Hair follicle dermal papilla cell (primary cell): Measurements from ENCODE around the gene ACOT8. TPM values are rescaled to one million over a fixed set of nuclear protein-coding genes. Genes with fewer than 3 reads are reported as not detected.

Experiments
- total RNA-seq: library from RNA; depleted of rRNA; stranded (reverse); fragments of >200 nt; gene quantifications from 2 replicates; pipeline ENCODE4 v1.2.3, GENCODE V29; 2012

The ACOT8 gene
- total RNA-seq = 27.6 and 32.8 TPM in 2 replicates

DNA sequence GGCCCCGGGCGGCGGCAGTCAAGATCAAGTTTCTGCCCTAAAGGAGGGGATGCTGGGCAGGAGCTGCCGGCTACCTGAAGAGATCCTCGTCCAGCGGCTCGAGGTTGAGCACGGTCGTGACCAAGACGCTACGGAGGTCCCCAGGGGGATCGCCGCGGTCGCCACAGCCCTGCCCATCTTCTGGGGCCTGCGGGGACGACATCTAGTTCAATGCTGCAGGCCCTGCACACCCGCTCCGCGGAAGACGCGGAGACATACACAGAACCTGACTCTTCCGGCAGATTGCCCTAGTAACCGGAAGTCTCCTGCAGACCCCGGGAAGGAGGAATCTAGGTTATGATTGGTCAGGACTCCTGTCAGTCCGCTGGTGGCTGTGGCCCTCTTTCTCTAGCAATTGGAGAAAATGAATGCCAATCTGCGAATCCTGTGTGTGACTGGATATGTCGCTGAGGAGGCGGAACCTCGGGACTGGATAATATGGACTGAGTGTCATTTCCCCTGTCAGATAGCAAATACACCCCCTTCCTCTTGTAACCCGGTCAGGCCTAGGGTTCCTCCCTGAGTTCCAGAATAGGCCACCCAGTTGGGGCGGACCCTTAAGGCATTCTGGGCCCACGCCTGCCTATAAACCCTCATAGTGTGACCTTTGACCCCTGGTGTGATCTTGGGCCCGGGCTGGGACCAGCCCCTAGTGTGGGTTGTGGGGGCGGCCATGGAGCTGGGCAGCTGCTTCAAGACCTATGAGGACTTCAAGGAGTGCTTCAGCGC, at the start of gene ACOT8, which contains the start of gene ZSWIM3:
ACOT8 (minus strand) TSS at position 279 of the 768 bp plus-strand sequence; CDS start at position 202, 77 bp downstream.
ZSWIM3 (plus strand) TSS at position 501 of the 768 bp plus-strand sequence; CDS start at position 713, 212 bp downstream.

DNA sequence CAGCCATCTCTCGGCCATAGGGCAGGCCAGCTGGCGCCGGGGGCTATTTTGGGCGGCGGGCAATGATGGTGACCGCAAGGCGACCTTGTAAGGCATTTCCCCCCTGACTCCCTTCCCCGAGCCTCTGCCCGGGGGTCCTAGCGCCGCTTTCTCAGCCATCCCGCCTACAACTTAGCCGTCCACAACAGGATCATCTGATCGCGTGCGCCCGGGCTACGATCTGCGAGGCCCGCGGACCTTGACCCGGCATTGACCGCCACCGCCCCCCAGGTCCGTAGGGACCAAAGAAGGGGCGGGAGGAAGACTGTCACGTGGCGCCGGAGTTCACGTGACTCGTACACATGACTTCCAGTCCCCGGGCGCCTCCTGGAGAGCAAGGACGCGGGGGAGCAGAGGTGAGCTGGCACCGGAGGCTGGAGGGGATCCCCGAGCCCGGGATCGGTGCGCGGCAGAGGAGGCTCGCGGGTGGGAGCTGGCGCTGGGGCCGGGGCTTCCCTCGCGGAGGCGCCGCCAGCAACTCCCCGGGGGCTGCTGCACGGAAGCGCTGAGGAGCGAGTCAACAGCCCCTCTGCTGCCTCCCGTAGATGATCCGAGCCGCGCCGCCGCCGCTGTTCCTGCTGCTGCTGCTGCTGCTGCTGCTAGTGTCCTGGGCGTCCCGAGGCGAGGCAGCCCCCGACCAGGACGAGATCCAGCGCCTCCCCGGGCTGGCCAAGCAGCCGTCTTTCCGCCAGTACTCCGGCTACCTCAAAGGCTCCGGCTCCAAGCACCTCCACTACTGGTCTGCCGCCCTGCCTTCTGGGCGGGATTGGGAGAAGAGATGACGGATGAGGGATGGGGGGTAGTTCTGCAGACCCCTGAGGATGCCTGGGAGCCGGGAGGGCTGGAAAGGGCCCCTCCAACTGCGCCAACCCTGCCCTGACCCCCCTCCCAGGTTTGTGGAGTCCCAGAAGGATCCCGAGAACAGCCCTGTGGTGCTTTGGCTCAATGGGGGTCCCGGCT, 34.1 kb upstream of the ACOT8 start, which contains the start of the genes CTSA and NEURL2:
CTSA (plus strand) TSS at position 351 of the 999 bp plus-strand sequence; CDS start at position 585, 234 bp downstream.
NEURL2 (minus strand) TSS at position 224 of the 999 bp plus-strand sequence; CDS start at position 7, 217 bp downstream.

DNA sequence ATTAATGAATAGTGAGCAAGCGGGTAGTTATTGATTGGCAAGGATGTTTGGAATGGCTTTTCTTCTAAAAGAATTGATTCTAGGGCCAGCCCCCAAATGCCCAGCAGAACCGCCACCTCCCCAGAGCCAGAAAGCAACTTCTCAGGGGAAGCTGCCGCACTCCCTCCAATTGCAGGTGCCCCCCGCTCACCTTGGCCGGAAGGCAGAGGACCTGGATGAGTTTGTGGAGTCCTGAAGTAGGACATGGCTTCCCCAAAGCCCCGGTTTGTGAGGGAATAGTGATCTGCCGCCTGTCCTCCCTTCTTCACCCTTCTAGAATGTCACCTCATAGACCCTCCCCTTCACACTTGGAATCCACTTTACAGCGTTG, 30.1 kb upstream of the ACOT8 start, which contains the start of gene SPATA25:
SPATA25 (minus strand) TSS at position 277 of the 370 bp plus-strand sequence; CDS start at position 245, 32 bp downstream.

GRCh38 chr20:45880988-45881788, 24.0 kb upstream of the ACOT8 start, which contains the start of gene ZSWIM1:
ZSWIM1 (plus strand) TSS chr20:45881227; CDS start chr20:45882593, 1,366 bp downstream.

GRCh38 chr20:45833030-45833882, 23.9 kb downstream of the ACOT8 start, which contains the start of gene SNX21:
SNX21 (plus strand) TSS chr20:45833799; CDS start chr20:45833920, 121 bp downstream.

DNA sequence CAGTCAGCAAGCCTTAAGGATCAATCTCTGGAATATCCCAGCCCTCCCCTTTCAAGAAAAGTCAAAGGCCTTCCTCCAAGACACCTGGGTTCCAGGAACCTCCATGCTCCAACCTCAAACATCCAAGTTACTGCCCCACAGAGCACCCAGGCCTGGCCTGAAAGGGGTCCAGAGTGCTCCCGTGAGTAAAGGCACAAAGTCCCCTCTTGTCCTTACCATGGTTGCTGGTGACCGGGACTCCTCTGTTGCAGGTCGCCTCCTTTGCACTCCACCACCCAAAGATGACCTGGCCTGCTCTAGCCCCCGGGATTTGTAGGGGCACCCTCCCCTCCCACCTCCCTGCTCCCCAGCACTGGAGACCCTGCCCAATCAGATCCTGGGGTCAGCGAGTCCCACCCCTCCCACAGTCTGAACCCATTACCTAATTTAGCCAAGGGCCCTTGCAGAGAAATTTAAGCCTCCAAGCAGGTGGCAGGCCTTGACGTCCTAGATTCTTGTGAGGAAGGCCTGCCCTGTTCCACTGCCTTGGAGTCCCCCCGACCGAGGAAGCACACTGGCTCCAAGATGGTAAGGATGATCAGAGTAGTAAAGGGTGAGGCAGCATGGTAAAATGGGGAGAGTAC, 30.1 kb downstream of the ACOT8 start, which contains the start of gene TNNC2:
TNNC2 (minus strand) TSS at position 283 of the 623 bp plus-strand sequence; CDS start at position 219, 64 bp downstream.

GRCh38 chr20:45812157-45813005, 44.8 kb downstream of the ACOT8 start, which contains the start of gene UBE2C:
UBE2C (plus strand) TSS chr20:45812644; CDS start chr20:45812696, 52 bp downstream.

Other genes starting within 250 kb of the ACOT8 start
- not detected in 2 replicates for gene WFDC10A, start 227.7 kb downstream of the ACOT8 start, total RNA-seq
- gene WFDC9, start 226.1 kb downstream of the ACOT8 start, total RNA-seq = not detected in 2 replicates
- not detected in 2 replicates for gene WFDC11, start 187.2 kb downstream of the ACOT8 start, total RNA-seq
- not detected in 2 replicates for gene WFDC13, start 155.4 kb downstream of the ACOT8 start, total RNA-seq
- 0.32 TPM in 1 of 2 replicates, not detected in the other for gene WFDC10B, start 152.4 kb downstream of the ACOT8 start, total RNA-seq
- gene SPINT4, start 135.0 kb downstream of the ACOT8 start, total RNA-seq = not detected in 2 replicates
- gene WFDC3, start 65.5 kb downstream of the ACOT8 start, total RNA-seq = 0.61 TPM in 1 of 2 replicates, not detected in the other
- 5.5 and 13.8 TPM in 2 replicates for gene DNTTIP1, start 65.4 kb downstream of the ACOT8 start, total RNA-seq
- 2.3 and 4.5 TPM in 2 replicates for gene UBE2C, start 44.7 kb downstream of the ACOT8 start, total RNA-seq
- gene TNNC2, start 30.1 kb downstream of the ACOT8 start, total RNA-seq = not detected in 2 replicates
- 75.3 and 91.8 TPM in 2 replicates for gene SNX21, start 23.6 kb downstream of the ACOT8 start, total RNA-seq
- gene ZSWIM3, start 222 bp upstream of the ACOT8 start, total RNA-seq = 4.7 and 5.5 TPM in 2 replicates
- gene ZSWIM1, start 23.8 kb upstream of the ACOT8 start, total RNA-seq = 12.0 and 13.5 TPM in 2 replicates
- 0.97 and 1.8 TPM in 2 replicates for gene SPATA25, start 30.2 kb upstream of the ACOT8 start, total RNA-seq
- gene NEURL2, start 33.8 kb upstream of the ACOT8 start, total RNA-seq = 3.9 and 4.1 TPM in 2 replicates
- gene CTSA, start 33.9 kb upstream of the ACOT8 start, total RNA-seq = 102 and 119 TPM in 2 replicates
- gene PLTP, start 54.8 kb upstream of the ACOT8 start, total RNA-seq = 21.7 and 23.0 TPM in 2 replicates
- gene PCIF1, start 77.3 kb upstream of the ACOT8 start, total RNA-seq = 19.3 and 20.6 TPM in 2 replicates
- 27.7 and 34.7 TPM in 2 replicates for gene ZNF335, start 114.8 kb upstream of the ACOT8 start, total RNA-seq
- 0.16 TPM in 1 of 2 replicates, not detected in the other for gene MMP9, start 151.5 kb upstream of the ACOT8 start, total RNA-seq
- not detected in 2 replicates for gene SLC12A5, start 171.8 kb upstream of the ACOT8 start, total RNA-seq
- 21.1 and 27.7 TPM in 2 replicates for gene NCOA5, start 232.6 kb upstream of the ACOT8 start, total RNA-seq